ENCODE data around the gene CD300C. TPM values are rescaled to one million over a fixed set of nuclear protein-coding genes. Genes with fewer than 3 reads are reported as not detected.
"Not testable (repeated sequence)": the region's sequence is repeated elsewhere in the genome, so short reads cannot be mapped to it uniquely, and the experiment has no call there.

CD300C gene
- not detected for total RNA-seq

DNA sequence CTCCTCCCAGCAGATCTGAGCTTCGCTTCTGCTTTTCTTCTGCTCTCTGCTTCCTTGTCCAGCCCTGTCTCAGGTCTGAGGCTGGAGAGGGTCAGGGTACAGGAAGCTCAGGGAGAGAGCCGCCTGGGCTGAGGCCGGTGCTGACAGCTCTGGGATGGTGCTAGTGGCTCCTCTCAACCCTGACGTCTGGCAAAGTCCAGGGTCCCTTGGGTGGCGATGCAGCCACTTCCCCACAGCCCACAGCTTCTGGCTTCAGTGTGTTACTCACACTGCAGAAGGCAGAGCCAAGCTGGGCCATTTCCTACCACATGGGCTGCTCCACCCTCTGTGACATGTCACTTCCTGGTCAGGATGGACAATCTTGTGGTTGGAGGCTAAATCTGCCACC is at the start of gene CD300C:
Gene CD300C (minus strand): TSS at position 273 of the 388 bp plus-strand sequence. CDS start 333 bp downstream, outside the sequence.
- DNase-seq (ENCODE audit: low spot score in 2 of 2) (no peak), FAIRE-seq (no peak)

GRCh38 chr17:74595037-74595750 is 49.3 kb upstream of the CD300C start:
- DNase-seq (ENCODE audit: low spot score in 2 of 2) (no peak), FAIRE-seq (no peak)

DNA sequence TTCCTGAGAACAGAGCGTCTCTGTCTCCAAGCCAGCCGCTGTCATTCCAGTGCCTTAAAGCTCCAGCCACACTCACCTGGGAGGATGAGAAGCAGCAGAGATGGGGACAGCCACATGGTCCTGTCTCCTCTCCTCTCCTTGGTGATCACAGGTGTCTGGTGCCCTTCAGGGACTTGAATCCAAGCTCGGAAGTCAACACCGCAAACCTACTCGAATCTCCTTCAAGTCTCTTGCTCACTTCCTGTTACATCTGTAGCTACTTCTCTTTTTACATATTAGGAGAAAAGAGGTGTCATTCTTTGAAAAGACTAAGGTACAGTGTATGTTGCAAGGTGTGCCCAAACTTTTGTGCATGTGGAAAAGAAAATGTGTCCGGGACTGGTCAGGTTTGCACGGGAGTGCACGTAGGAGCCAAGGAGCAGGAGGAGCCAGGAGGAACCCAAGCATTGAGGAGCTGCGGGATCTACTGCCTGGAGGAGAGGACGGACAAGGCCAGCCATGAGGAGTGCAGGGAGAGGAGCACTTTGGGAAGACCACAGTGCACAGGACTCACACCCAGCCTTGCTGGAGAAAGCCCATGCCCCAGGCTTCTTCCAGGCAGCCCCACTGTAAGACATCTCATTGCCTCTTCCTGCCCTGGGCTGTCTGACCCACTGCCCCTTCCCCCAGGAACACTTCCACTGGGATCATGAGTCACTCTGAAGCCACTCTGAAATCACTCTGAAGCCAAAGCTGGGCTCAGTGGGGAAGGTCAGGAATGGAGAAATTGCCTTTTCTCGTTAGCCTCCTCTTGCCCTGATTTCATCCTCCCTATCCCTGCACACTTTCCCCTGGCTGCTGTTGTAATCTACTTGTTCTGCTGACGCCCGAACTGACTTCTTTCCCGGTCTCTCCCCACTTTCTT is 46.4 kb upstream of the CD300C start, which contains the start of gene CD300LD:
Gene CD300LD (minus strand): TSS at position 197 of the 904 bp plus-strand sequence. CDS start 81 bp downstream, at position 116.
- DNase-seq (ENCODE audit: low spot score in 2 of 2) (no peak), FAIRE-seq (no peak)

GRCh38 chr17:74591503-74591902 is 45.6 kb upstream of the CD300C start:
- no peak for FAIRE-seq
- no peak for DNase-seq (ENCODE audit: low spot score in 2 of 2)

GRCh38 chr17:74585711-74586110 is 39.8 kb upstream of the CD300C start:
- no peak for FAIRE-seq

GRCh38 chr17:74584292-74585060 is 38.6 kb upstream of the CD300C start:
- DNase-seq (ENCODE audit: low spot score in 2 of 2) (no peak), FAIRE-seq (no peak)

More at GRCh38 chr17:74585711-74586110, 39.8 kb upstream of the CD300C start:
- DNase-seq (ENCODE audit: low spot score in 2 of 2): no peak

DNA sequence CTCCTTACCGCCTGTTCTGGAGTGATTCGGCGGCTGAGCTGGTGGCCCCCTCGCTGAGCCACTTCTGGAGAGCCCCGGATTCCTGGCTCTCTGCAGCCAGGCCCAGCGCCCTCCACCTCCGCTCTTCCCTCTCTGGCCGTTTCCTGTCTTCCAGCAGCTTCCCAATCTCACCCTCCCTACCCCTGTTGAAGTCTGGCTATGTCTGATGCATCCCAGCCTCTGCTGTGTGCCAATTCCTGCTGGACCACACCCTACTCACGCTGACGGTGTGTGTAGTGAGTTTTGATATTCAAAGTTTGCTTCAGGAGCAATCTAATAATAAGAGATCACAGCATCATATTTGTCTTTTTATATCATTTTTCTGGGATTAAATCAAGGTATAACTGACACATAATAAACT is 36.7 kb upstream of the CD300C start:
- no peak for FAIRE-seq
- DNase-seq (ENCODE audit: low spot score in 2 of 2): no peak

DNA sequence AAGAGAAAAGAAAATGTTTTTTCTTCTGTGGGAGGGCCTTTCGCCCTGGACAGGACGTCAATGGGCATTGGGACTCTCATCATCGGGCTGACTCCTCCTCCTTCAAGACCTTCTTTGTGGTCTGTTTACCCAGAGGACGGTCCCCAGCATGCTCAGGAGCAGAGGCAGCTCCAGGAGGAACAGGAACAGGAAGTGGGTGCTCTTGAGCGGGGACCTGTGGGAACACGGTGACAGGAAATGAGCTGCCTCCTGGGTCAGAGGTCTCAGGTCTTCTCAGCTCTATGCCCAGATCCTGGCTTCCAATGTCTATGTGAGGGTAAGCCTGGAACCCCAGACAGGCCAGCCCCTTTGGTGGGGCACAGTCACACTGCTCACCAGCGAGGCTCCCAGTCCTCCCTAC is 34.0 kb upstream of the CD300C start:
- DNase-seq (ENCODE audit: low spot score in 2 of 2) (no peak), FAIRE-seq (no peak)

DNA sequence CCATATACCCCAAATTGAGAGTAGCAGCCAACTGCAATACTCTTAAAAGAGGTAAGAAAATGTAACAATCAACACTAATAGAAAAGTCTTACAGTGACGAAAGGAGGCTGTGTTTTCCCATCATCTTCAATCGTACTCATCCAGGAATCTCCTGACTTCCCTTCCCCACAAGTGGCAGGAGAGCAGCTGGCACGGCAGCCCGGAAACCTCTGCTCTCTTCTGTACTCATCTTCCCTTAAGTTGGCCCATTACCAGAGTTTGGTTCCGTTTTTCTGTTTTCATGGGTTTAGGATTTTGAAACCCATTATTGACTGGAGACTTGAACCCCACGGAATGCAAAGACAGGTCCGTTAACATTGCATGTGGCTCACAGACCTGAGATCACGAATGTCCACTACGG is 33.1 kb upstream of the CD300C start:
- DNase-seq (ENCODE audit: low spot score in 2 of 2) (no peak), FAIRE-seq (no peak)

- FAIRE-seq: no peak
These were observed 28.7 kb upstream of the CD300C start for GRCh38 chr17:74574489-74575142.

DNA sequence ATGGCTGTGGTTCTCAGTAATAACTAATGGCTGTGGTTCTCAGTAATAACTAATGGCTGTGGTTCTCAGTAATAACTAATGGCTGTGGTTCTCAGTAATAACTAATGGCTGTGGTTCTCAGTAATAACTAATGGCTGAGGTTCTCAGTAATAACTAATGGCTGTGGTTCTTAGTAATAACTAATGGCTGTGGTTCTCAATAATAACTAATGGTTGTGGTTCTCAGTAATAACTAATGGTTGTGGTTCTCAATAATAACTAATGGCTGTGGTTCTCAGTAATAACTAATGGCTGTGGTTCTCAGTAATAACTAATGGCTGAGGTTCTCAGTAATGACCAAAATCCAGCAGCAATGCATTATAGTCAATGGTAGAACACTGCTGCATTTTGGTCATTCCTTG is 27.7 kb upstream of the CD300C start:
- not testable (repeated sequence) for DNase-seq (ENCODE audit: low spot score in 2 of 2); FAIRE-seq

More at GRCh38 chr17:74574489-74575142, 28.7 kb upstream of the CD300C start:
- DNase-seq (ENCODE audit: low spot score in 2 of 2): no peak

DNA sequence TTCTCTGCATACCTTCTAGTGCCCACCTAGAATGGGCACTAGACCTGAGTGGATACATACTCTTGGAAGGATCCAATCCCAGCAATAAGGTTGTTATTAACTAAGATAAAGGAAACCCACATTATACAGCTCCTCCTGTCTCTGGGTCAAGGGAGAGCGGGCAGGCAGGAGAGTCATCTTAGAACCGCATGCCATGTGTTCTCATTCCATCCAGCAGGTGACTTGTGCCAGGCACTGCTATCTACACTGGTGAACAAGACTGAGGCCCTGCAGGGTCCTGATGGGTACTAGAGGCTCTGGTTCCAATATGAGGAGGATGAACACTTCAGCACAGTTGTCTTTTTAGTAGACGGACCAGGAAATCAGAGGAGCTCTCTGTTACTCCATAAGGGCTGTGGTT is 27.3 kb upstream of the CD300C start:
- FAIRE-seq: no peak
- DNase-seq (ENCODE audit: low spot score in 2 of 2): no peak

GRCh38 chr17:74571621-74572270 is 25.8 kb upstream of the CD300C start:
- FAIRE-seq (no peak), DNase-seq (ENCODE audit: low spot score in 2 of 2) (no peak)

- no peak for FAIRE-seq
These were observed 23.4 kb upstream of the CD300C start for GRCh38 chr17:74569020-74570003.

DNA sequence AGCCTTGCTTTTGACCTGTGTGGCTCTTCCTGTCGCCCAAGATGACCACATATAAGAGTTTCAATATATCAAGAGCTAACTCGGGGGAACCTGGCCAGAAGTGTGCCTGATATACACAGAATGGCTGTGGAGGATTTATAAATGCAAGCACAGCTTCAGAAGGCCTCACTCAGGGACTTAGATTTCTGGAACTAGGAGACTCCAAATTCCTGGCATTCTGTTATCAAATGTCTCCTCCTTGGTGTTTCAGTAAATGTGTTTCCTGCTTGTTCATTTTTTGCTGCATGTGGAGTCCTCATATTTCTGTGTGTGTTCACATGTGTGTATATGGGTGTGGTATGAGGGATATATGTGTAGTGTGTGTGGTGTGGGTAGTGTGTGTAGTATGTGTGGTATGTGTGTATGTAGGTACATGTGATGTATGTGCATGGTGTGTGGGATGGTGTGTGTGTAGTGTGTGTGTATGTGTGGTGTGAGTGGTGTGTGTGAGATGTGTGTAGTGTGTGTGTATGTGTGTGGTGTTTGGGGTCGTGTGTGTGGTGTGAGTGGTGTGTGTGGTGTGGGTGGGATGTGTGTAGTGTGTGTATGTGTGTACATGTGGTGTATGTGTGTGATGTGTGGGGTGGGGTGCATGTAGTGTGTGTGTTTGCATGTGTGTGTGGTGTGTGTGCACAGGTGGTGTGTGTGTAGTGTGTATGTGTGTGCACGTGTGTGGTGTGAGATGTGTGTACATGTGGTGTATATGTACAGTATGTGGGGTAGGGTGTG is 22.4 kb upstream of the CD300C start:
- DNase-seq (ENCODE audit: low spot score in 2 of 2) (no peak), FAIRE-seq (no peak)

More at GRCh38 chr17:74569020-74570003, 23.4 kb upstream of the CD300C start:
- DNase-seq (ENCODE audit: low spot score in 2 of 2): no peak

GRCh38 chr17:74567397-74567796 is 21.5 kb upstream of the CD300C start, which contains the start of gene CD300H:
Gene CD300H, minus strand, starts transcription at chr17:74567509.
- FAIRE-seq (no peak), DNase-seq (ENCODE audit: low spot score in 2 of 2) (no peak)

DNA sequence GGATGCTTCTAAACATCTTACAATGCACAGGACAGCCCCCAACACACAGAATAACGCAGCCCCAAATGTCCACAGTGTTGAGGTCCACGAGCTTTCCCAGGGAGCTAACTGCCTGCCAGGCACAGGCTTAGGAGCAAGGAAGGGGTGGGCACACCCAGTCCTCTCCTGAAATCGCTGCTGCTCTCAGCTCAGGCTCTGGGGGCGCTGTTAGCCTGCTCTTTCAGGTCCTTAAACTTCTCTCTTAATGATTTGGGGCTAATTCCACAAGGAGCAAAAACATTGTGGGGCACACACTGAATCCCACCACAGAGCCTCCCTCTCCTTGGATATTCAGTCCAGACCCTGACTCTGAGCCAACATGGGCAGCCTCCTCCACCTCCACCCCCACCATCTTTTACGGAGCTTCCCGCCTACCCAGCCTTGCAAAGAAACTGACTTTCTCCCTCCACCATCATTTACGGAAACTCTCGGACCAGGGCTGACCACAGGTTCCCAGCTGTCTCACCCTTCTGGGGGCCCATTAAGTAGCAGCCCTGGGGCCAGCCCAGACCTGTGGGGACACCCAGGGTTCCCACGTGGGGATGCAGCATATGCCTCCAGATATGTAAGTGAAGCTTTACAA is 20.3 kb upstream of the CD300C start:
- FAIRE-seq: no peak
- DNase-seq (ENCODE audit: low spot score in 2 of 2): no peak
